ENCODE measurements around the gene SLC9C2.

The SLC9C2 gene

DNA sequence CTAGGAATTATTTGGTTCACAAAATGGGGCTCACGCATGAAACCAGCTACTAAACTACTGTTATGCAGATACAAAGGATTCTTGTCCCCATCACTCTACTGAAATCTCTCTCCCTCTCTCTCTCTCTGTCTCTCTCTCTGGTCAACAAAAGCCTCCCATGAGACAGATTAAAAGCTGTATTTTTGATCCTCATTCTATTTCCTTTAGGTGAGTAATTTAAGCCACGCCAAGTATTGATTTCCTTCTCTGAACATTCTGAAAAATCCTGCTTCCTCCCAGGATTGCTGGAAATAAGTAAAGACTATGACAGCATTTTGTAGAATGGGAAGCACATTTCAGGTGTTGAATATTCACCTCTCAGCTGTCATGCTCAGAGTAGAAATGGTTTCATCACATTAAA, 82.1 kb downstream of the SLC9C2 start:
- TF ChIP-seq, protein P1, sequence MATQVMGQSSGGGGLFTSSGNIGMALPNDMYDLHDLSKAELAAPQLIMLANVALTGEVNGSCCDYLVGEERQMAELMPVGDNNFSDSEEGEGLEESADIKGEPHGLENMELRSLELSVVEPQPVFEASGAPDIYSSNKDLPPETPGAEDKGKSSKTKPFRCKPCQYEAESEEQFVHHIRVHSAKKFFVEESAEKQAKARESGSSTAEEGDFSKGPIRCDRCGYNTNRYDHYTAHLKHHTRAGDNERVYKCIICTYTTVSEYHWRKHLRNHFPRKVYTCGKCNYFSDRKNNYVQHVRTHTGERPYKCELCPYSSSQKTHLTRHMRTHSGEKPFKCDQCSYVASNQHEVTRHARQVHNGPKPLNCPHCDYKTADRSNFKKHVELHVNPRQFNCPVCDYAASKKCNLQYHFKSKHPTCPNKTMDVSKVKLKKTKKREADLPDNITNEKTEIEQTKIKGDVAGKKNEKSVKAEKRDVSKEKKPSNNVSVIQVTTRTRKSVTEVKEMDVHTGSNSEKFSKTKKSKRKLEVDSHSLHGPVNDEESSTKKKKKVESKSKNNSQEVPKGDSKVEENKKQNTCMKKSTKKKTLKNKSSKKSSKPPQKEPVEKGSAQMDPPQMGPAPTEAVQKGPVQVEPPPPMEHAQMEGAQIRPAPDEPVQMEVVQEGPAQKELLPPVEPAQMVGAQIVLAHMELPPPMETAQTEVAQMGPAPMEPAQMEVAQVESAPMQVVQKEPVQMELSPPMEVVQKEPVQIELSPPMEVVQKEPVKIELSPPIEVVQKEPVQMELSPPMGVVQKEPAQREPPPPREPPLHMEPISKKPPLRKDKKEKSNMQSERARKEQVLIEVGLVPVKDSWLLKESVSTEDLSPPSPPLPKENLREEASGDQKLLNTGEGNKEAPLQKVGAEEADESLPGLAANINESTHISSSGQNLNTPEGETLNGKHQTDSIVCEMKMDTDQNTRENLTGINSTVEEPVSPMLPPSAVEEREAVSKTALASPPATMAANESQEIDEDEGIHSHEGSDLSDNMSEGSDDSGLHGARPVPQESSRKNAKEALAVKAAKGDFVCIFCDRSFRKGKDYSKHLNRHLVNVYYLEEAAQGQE (IDR thresholded peaks at IDR 0.05; ENCODE audit: insufficient read depth in 1 of 2, low read depth in 2 of 2, low read length in 2 of 2), result no peak
- TF ChIP-seq POLR2AphosphoS5 (IDR thresholded peaks at IDR 0.05; ENCODE audit: low read depth, low read length), result no peak
- TF ChIP-seq TAF1 (IDR thresholded peaks at IDR 0.05; ENCODE audit: borderline replicate concordance, insufficient read depth, low read length), result no peak
- TF ChIP-seq SIN3A (IDR thresholded peaks at IDR 0.05; ENCODE audit: borderline replicate concordance, insufficient read depth, low read length), result no peak
- TF ChIP-seq FOXP2 (optimal IDR thresholded peaks at IDR 0.05; ENCODE audit: borderline replicate concordance, extremely low read depth, extremely low read length, insufficient read depth), result no peak

- TF ChIP-seq POLR2AphosphoS5 (IDR thresholded peaks at IDR 0.05; ENCODE audit: low read depth, low read length), result no peak
- TF ChIP-seq, protein P1 (IDR thresholded peaks at IDR 0.05; ENCODE audit: insufficient read depth in 1 of 2, low read depth in 2 of 2, low read length in 2 of 2), result no peak
- TF ChIP-seq FOXP2 (optimal IDR thresholded peaks at IDR 0.05; ENCODE audit: borderline replicate concordance, extremely low read depth, extremely low read length, insufficient read depth), result no peak
- no peak for TF ChIP-seq SIN3A (IDR thresholded peaks at IDR 0.05; ENCODE audit: borderline replicate concordance, insufficient read depth, low read length)
- TF ChIP-seq TAF1 (IDR thresholded peaks at IDR 0.05; ENCODE audit: borderline replicate concordance, insufficient read depth, low read length), result no peak
Measured at GRCh38 chr1:173509797-173510196, 93.1 kb downstream of the SLC9C2 start.

GRCh38 chr1:173508541-173508940, 94.3 kb downstream of the SLC9C2 start:
- TF ChIP-seq POLR2AphosphoS5 (IDR thresholded peaks at IDR 0.05; ENCODE audit: low read depth, low read length) (no peak), FOXP2 (optimal IDR thresholded peaks at IDR 0.05; ENCODE audit: borderline replicate concordance, extremely low read depth, extremely low read length, insufficient read depth) (no peak), TAF1 (IDR thresholded peaks at IDR 0.05; ENCODE audit: borderline replicate concordance, insufficient read depth, low read length) (no peak)
- TF ChIP-seq, protein P1 (IDR thresholded peaks at IDR 0.05; ENCODE audit: insufficient read depth in 1 of 2, low read depth in 2 of 2, low read length in 2 of 2), result no peak

DNA sequence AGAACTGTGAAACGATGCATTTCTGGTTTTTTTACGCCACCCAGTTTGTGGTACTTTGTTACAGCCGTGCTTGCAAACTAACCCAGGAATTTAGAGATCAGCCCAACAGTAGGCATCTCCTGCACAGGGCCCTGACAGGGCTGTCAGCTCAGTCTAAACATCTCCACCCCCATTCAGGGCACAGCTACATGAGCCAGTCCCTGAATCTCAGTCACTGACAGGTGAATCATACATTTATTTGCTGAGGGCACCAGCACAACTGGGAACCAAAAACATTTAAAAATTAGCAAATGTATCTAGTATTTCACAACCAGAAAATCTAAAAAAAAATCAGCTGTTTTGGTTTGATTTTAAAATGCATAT, 95.0 kb downstream of the SLC9C2 start:
- TF ChIP-seq POLR2AphosphoS5 (IDR thresholded peaks at IDR 0.05; ENCODE audit: low read depth, low read length), result no peak
- TF ChIP-seq SIN3A (IDR thresholded peaks at IDR 0.05; ENCODE audit: borderline replicate concordance, insufficient read depth, low read length), result no peak
- no peak for TF ChIP-seq FOXP2 (optimal IDR thresholded peaks at IDR 0.05; ENCODE audit: borderline replicate concordance, extremely low read depth, extremely low read length, insufficient read depth)
- no peak for TF ChIP-seq TAF1 (IDR thresholded peaks at IDR 0.05; ENCODE audit: borderline replicate concordance, insufficient read depth, low read length)
- TF ChIP-seq, protein P1 (IDR thresholded peaks at IDR 0.05; ENCODE audit: insufficient read depth in 1 of 2, low read depth in 2 of 2, low read length in 2 of 2), result no peak

Measured in PFSK-1 (cell line).